ENCODE results near the gene CAMTA1.

CAMTA1 gene

GRCh38 chr1:7418442-7419080 lies 633.3 kb downstream of the CAMTA1 start:
- Histone ChIP-seq H3K27me3 (ENCODE audit: control insufficient read depth, insufficient read depth, low read length) (no peaks in the 10 kb centered on the region), H3K36me3 (ENCODE audit: control insufficient read depth, low read depth, low read length) (no peaks in the 10 kb centered on the region), H3K27ac (ENCODE audit: low read length) (no peak overlapping the region), H3K4me3 (ENCODE audit: low read length) (no peak overlapping the region), H3K9me3 (ENCODE audit: control insufficient read depth, low read depth, low read length) (peaks cover 3% of the 10 kb centered on the region), H3K4me1 (ENCODE audit: control insufficient read depth, low read depth, low read length) (no peaks in the 10 kb centered on the region), H3K9ac (ENCODE audit: low read length) (no peak overlapping the region)

- Histone ChIP-seq H3K9me3 (ENCODE audit: control insufficient read depth, low read depth, low read length) (peaks cover 3% of the 10 kb centered on the region), H3K27me3 (ENCODE audit: control insufficient read depth, insufficient read depth, low read length) (no peaks in the 10 kb centered on the region), H3K27ac (ENCODE audit: low read length) (no peak overlapping the region), H3K36me3 (ENCODE audit: control insufficient read depth, low read depth, low read length) (no peaks in the 10 kb centered on the region), H3K4me3 (ENCODE audit: low read length) (no peak overlapping the region), H3K9ac (ENCODE audit: low read length) (no peak overlapping the region), H3K4me1 (ENCODE audit: control insufficient read depth, low read depth, low read length) (no peaks in the 10 kb centered on the region)
These were observed 634.8 kb downstream of the CAMTA1 start for GRCh38 chr1:7420098-7420445.

DNA sequence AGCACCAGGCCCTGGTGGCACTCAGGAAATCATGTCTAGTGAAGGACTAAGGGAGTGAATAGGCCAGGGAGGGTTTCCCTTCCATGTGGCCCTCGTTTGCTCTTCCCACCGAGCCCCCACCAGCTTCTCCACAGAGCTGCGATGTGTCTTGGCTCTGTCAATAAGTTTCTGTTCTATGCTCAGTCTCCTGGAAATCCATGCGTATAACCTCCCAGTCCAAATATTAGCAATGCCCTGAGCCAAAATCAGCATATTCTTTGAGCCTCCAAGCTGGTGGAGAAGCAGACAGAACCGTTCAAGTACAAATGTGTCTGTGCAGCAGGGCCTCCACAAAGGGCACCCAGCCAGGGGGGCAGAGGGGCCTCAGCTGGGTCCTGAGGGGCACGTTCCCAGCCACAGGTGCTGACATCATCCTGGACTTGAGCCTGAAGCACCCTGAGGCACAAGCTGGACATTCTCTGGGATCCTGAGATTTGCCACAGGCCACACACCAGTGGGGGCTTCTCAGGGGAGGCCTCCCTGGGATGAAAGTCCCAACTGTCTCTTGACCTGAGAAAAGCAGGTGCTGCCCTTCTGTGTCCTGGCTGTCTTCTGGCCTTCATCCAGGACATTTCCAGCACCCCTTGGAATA lies 635.3 kb downstream of the CAMTA1 start:
- peaks cover 3% of the 10 kb centered on the region for H3K9me3 ChIP-seq (ENCODE audit: control insufficient read depth, low read depth, low read length)
- H3K4me1 ChIP-seq (ENCODE audit: control insufficient read depth, low read depth, low read length) = no peaks in the 10 kb centered on the region
- no peak overlapping the region for H3K4me3 ChIP-seq (ENCODE audit: low read length)
- H3K36me3 ChIP-seq (ENCODE audit: control insufficient read depth, low read depth, low read length) = no peaks in the 10 kb centered on the region
- H3K9ac ChIP-seq (ENCODE audit: low read length) = no peak overlapping the region
- no peak overlapping the region for H3K27ac ChIP-seq (ENCODE audit: low read length)
- no peaks in the 10 kb centered on the region for H3K27me3 ChIP-seq (ENCODE audit: control insufficient read depth, insufficient read depth, low read length)

DNA sequence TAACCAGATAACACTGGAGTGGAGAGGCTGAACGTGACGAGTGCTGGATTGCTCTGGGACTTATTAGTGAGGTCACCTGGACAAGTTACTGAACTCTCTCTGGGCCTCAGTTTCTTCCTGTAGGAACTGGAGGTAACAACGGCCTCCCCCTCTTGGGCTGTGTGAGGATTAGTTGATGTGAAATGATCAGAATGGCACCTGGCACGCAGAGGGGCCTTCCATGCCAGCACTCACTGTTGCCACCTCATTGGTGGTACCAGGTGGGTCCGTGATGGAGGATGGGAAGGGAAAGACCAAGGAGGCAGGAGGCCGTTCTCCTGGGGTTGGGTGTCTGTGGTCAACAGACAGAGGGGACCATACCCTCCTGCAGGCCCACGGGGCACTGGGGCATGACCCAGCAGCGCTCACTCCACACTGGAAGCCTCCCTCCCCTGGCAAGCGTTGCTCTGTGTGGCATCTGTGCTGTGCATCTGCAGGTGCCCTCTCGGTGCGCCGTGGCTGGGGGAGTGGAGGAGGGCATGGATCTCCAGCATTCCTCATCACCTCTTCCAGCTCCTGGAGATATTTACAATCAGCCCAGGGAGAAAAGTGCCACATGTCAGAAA lies 636.3 kb downstream of the CAMTA1 start:
- H3K4me3 ChIP-seq (ENCODE audit: low read length) = no peak overlapping the region
- H3K36me3 ChIP-seq (ENCODE audit: control insufficient read depth, low read depth, low read length) = no peaks in the 10 kb centered on the region
- H3K9me3 ChIP-seq (ENCODE audit: control insufficient read depth, low read depth, low read length) = peaks cover 3% of the 10 kb centered on the region
- no peak overlapping the region for H3K9ac ChIP-seq (ENCODE audit: low read length)
- no peak overlapping the region for H3K27ac ChIP-seq (ENCODE audit: low read length)
- H3K27me3 ChIP-seq (ENCODE audit: control insufficient read depth, insufficient read depth, low read length) = no peaks in the 10 kb centered on the region
- no peaks in the 10 kb centered on the region for H3K4me1 ChIP-seq (ENCODE audit: control insufficient read depth, low read depth, low read length)

DNA sequence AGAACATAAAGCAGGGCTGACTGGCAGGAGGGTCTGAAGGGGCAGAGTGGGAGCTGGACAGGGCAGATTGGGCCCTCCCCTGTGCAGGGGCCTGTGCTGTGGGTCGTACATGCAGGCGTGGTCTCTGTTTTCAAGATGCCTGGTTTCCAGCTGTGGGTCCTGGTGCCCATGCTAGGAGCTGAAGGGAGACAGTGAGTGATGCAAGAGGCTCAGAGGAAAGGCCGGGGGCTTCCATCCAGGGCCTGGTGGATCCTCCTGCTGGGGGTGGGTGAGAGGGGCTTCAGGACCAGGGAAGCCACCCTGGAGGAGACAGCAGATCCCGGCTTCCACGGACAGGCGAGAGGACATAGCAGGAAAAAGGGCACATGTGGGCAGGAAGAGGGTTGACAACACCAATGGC lies 636.8 kb downstream of the CAMTA1 start:
- no peak overlapping the region for H3K27ac ChIP-seq (ENCODE audit: low read length)
- H3K27me3 ChIP-seq (ENCODE audit: control insufficient read depth, insufficient read depth, low read length) = no peaks in the 10 kb centered on the region
- H3K9me3 ChIP-seq (ENCODE audit: control insufficient read depth, low read depth, low read length) = peaks cover 3% of the 10 kb centered on the region
- no peak overlapping the region for H3K9ac ChIP-seq (ENCODE audit: low read length)
- no peaks in the 10 kb centered on the region for H3K36me3 ChIP-seq (ENCODE audit: control insufficient read depth, low read depth, low read length)
- no peaks in the 10 kb centered on the region for H3K4me1 ChIP-seq (ENCODE audit: control insufficient read depth, low read depth, low read length)
- H3K4me3 ChIP-seq (ENCODE audit: low read length) = no peak overlapping the region

GRCh38 chr1:7422561-7422960 lies 637.3 kb downstream of the CAMTA1 start:
- H3K27ac ChIP-seq (ENCODE audit: low read length) = no peak overlapping the region
- no peak overlapping the region for H3K9ac ChIP-seq (ENCODE audit: low read length)
- H3K4me3 ChIP-seq (ENCODE audit: low read length) = no peak overlapping the region
- H3K36me3 ChIP-seq (ENCODE audit: control insufficient read depth, low read depth, low read length) = no peaks in the 10 kb centered on the region
- no peaks in the 10 kb centered on the region for H3K4me1 ChIP-seq (ENCODE audit: control insufficient read depth, low read depth, low read length)
- H3K9me3 ChIP-seq (ENCODE audit: control insufficient read depth, low read depth, low read length) = peaks cover 3% of the 10 kb centered on the region
- H3K27me3 ChIP-seq (ENCODE audit: control insufficient read depth, insufficient read depth, low read length) = no peaks in the 10 kb centered on the region

- Histone ChIP-seq H3K9me3 (ENCODE audit: control insufficient read depth, low read depth, low read length) (peaks cover under 1% of the 10 kb centered on the region), H3K27me3 (ENCODE audit: control insufficient read depth, insufficient read depth, low read length) (no peaks in the 10 kb centered on the region), H3K4me1 (ENCODE audit: control insufficient read depth, low read depth, low read length) (no peaks in the 10 kb centered on the region), H3K4me3 (ENCODE audit: low read length) (no peak overlapping the region), H3K9ac (ENCODE audit: low read length) (no peak overlapping the region), H3K27ac (ENCODE audit: low read length) (no peak overlapping the region), H3K36me3 (ENCODE audit: control insufficient read depth, low read depth, low read length) (no peaks in the 10 kb centered on the region)
These were observed 637.7 kb downstream of the CAMTA1 start for GRCh38 chr1:7422966-7423365.

DNA sequence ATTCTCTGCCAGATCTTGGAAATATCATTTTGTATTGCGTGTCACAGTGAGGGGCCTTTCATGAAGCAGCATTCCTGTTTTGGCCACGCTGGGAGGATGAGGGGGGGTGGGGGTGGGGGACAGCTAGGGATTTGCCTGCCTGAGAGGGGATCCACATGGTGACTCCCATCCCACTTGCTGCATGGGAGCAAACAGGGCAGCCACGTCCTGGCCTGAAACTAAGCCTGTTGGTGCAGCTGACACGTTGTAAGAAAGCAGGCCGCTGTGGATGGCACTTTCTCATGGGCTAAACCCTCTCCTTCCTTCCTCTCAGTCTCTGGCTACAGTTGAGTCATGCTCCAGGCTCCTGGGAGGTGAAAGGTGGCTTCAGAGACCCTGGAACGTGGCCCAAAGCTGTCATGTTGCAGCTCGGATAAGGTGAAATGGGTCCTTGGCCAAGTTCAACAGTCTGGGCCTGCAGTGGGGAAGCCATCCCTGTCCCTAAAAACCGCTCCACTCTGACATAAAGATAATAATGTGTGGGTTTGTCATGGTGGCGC lies 639.2 kb downstream of the CAMTA1 start:
- no peaks in the 10 kb centered on the region for H3K4me1 ChIP-seq (ENCODE audit: control insufficient read depth, low read depth, low read length)
- no peaks in the 10 kb centered on the region for H3K36me3 ChIP-seq (ENCODE audit: control insufficient read depth, low read depth, low read length)
- no peak overlapping the region for H3K27ac ChIP-seq (ENCODE audit: low read length)
- H3K9ac ChIP-seq (ENCODE audit: low read length) = no peak overlapping the region
- H3K27me3 ChIP-seq (ENCODE audit: control insufficient read depth, insufficient read depth, low read length) = no peaks in the 10 kb centered on the region
- H3K4me3 ChIP-seq (ENCODE audit: low read length) = no peak overlapping the region
- H3K9me3 ChIP-seq (ENCODE audit: control insufficient read depth, low read depth, low read length) = no peaks in the 10 kb centered on the region

DNA sequence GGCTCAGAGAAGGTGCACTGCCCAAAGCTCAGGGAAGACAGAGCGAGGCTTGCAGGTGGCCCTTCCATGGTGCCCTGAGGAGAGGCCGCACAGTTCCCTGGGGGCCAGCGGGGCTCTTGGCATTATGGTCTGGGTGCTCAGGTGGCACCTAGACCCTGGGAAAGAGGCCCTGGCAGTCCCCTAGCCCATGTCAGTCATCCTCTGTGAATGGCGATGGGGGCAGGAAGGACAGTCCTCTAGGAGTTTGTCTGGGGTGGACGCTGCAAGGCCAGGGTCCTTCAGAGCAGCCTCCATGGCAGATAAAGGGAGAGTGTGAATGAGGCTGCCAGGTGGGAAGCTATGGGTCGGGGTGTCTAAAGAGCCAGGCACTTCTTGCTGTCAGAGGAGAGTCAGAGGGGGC lies 640.0 kb downstream of the CAMTA1 start:
- Histone ChIP-seq H3K9ac (ENCODE audit: low read length) (no peak overlapping the region), H3K36me3 (ENCODE audit: control insufficient read depth, low read depth, low read length) (no peaks in the 10 kb centered on the region), H3K9me3 (ENCODE audit: control insufficient read depth, low read depth, low read length) (no peaks in the 10 kb centered on the region), H3K27me3 (ENCODE audit: control insufficient read depth, insufficient read depth, low read length) (no peaks in the 10 kb centered on the region), H3K4me3 (ENCODE audit: low read length) (no peak overlapping the region), H3K4me1 (ENCODE audit: control insufficient read depth, low read depth, low read length) (no peaks in the 10 kb centered on the region), H3K27ac (ENCODE audit: low read length) (no peak overlapping the region)

DNA sequence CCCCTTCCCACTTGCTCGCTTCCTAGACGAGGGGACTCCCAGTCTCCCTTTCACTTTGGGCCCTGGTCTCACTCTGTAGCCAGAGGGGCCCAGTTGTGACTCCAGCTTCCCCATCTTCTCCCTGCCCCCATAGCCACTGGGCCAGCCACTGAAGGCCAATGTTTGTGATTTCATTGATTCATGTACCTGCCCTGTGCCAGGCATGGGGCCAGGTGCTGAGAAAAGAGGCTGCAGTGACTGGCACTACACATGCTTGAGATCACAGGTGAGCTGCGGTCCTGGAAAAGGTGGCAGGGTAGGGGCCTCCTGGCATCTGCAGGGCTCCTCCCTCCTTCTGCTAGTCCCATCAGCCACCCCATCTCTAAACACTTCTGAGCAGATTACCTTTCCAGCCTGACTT lies 640.5 kb downstream of the CAMTA1 start:
- Histone ChIP-seq H3K36me3 (ENCODE audit: control insufficient read depth, low read depth, low read length) (no peaks in the 10 kb centered on the region), H3K9me3 (ENCODE audit: control insufficient read depth, low read depth, low read length) (no peaks in the 10 kb centered on the region), H3K27ac (ENCODE audit: low read length) (no peak overlapping the region)

DNA sequence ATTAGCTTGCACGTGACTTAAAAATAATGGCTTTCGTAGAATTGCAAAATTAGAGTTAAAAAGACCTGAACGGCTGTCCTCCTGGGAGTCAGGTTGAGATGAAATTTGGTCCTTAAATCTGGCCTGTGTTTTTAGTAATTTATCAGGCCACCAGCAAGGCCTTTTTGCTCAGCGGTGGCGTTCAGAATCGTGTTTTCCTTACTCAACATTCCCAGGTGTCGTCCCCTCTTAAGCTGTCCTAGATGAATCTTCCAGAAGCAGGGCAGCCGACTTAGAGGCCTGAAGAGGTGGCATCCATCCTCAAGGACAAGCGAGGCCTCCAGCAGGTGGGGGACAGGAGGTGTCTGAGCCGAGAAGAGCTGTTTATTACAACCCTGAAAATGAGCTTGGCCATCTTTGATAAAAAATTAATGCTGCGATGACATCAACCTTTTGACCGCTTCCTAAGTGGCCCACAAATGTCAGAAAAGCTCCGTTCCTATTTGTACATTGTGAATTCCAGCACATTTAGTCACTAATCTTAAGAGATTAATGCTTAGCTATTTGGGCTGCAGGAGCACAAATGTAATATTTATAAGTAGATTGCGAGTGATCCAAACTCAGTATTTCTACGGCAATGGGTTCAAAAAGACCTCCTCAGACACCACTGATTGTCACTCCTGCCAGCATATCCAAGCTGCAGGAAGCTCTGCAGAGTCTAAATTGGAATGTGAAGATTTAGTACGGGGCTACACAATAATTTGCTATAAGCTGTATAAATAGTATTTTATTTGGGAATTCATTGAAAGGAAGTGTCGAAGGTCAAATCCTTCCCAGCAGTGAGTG lies 641.7 kb downstream of the CAMTA1 start:
- Histone ChIP-seq H3K4me1 (ENCODE audit: control insufficient read depth, low read depth, low read length) (no peaks in the 10 kb centered on the region), H3K27me3 (ENCODE audit: control insufficient read depth, insufficient read depth, low read length) (no peaks in the 10 kb centered on the region), H3K27ac (ENCODE audit: low read length) (no peak overlapping the region), H3K36me3 (ENCODE audit: control insufficient read depth, low read depth, low read length) (no peaks in the 10 kb centered on the region), H3K4me3 (ENCODE audit: low read length) (no peak overlapping the region), H3K9ac (ENCODE audit: low read length) (no peak overlapping the region), H3K9me3 (ENCODE audit: control insufficient read depth, low read depth, low read length) (no peaks in the 10 kb centered on the region)

More for the DNA sequence above, 640.5 kb downstream of the CAMTA1 start:
- Histone ChIP-seq H3K9ac (ENCODE audit: low read length) (no peak overlapping the region), H3K27me3 (ENCODE audit: control insufficient read depth, insufficient read depth, low read length) (no peaks in the 10 kb centered on the region), H3K4me3 (ENCODE audit: low read length) (no peak overlapping the region), H3K4me1 (ENCODE audit: control insufficient read depth, low read depth, low read length) (no peaks in the 10 kb centered on the region)
